ENCODE measurements around the gene OLFML2A.

The OLFML2A gene

DNA sequence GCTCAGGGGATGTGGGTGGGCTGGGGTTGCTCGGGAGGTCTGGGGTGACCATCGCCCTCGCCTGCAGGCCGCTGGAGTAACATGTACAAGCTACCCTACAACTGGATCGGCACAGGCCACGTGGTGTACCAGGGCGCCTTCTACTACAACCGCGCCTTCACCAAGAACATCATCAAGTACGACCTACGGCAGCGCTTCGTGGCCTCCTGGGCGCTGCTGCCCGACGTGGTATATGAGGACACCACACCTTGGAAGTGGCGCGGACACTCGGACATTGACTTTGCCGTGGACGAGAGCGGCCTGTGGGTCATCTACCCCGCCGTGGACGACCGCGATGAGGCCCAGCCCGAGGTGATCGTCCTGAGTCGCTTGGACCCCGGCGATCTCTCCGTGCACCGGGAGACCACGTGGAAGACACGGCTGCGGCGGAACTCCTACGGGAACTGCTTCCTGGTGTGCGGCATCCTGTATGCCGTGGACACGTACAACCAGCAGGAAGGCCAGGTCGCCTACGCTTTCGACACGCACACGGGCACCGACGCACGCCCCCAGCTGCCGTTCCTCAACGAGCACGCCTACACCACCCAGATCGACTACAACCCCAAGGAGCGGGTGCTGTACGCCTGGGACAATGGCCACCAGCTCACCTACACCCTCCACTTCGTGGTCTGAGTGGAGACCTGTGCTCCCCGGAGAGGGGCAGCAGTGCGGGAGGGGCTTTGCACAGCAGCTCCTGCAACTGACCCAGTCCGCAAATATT lies 33.0 kb downstream of the OLFML2A start:
- Histone ChIP-seq H3K9ac (no peak overlapping the region), H3K9me3 (ENCODE audit: control insufficient read depth, low read length) (no peaks in the 10 kb centered on the region), H3K4me3 (ENCODE audit: low read depth, low read length) (no peak overlapping the region), H3K36me3 (ENCODE audit: control insufficient read depth, insufficient read depth, low read length) (no peaks in the 10 kb centered on the region), H3K79me2 (no peaks in the 10 kb centered on the region), H3K4me1 (no peaks in the 10 kb centered on the region), H3K4me2 (ENCODE audit: low read length) (no peak overlapping the region), H2AFZ (no peak overlapping the region), H3K27ac (no peak overlapping the region), H3K27me3 (ENCODE audit: control insufficient read depth, insufficient read depth, low read length) (no peaks in the 10 kb centered on the region)
- TF ChIP-seq, protein P1, sequence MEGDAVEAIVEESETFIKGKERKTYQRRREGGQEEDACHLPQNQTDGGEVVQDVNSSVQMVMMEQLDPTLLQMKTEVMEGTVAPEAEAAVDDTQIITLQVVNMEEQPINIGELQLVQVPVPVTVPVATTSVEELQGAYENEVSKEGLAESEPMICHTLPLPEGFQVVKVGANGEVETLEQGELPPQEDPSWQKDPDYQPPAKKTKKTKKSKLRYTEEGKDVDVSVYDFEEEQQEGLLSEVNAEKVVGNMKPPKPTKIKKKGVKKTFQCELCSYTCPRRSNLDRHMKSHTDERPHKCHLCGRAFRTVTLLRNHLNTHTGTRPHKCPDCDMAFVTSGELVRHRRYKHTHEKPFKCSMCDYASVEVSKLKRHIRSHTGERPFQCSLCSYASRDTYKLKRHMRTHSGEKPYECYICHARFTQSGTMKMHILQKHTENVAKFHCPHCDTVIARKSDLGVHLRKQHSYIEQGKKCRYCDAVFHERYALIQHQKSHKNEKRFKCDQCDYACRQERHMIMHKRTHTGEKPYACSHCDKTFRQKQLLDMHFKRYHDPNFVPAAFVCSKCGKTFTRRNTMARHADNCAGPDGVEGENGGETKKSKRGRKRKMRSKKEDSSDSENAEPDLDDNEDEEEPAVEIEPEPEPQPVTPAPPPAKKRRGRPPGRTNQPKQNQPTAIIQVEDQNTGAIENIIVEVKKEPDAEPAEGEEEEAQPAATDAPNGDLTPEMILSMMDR (IDR thresholded peaks at IDR 0.05), result no peak

DNA sequence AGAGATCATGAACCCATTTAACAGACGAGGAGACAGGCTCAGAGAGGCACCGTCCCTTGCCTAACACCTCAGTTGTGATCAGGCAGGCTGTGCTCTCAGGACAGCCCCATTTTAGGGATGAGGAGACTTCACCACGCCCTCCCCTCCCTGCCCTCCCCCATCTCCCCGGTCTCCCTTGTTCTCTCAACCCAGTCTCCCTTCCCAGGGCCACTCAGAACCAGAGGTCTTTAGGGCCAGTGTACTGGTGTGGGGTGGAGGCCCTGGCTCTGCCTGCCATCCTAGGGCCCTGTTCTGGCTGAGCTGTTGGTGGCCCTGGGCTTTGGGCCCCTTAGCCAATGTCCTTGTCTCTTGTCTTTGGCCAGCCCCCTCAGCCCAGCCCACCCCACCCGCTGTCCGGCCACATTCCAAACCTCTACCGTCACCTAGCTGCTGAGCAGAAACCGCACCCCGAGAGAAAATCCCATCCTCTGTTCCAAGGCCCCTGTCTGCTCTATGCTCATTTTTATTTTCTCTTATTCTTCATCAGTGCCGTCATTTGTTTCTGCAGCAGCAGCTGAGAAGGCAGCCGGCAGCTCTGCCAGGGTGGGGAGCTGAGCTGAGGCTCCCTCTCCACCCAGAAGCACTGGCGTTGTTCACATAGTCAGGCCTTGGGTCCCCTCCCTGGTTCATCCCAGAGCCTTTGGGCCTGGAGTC lies 33.9 kb downstream of the OLFML2A start:
- no peaks in the 10 kb centered on the region for H3K36me3 ChIP-seq (ENCODE audit: control insufficient read depth, insufficient read depth, low read length)
- no peaks in the 10 kb centered on the region for H3K79me2 ChIP-seq
- H3K4me3 ChIP-seq (ENCODE audit: low read depth, low read length), result no peak overlapping the region
- H3K27me3 ChIP-seq (ENCODE audit: control insufficient read depth, insufficient read depth, low read length), result no peaks in the 10 kb centered on the region
- no peak overlapping the region for H2AFZ ChIP-seq
- H3K9me3 ChIP-seq (ENCODE audit: control insufficient read depth, low read length), result no peaks in the 10 kb centered on the region
- H3K4me2 ChIP-seq (ENCODE audit: low read length), result no peak overlapping the region
- no peaks in the 10 kb centered on the region for H3K4me1 ChIP-seq
- H3K27ac ChIP-seq, result no peak overlapping the region
- TF ChIP-seq, protein P1 (IDR thresholded peaks at IDR 0.05), result no peak
- no peak overlapping the region for H3K9ac ChIP-seq

DNA sequence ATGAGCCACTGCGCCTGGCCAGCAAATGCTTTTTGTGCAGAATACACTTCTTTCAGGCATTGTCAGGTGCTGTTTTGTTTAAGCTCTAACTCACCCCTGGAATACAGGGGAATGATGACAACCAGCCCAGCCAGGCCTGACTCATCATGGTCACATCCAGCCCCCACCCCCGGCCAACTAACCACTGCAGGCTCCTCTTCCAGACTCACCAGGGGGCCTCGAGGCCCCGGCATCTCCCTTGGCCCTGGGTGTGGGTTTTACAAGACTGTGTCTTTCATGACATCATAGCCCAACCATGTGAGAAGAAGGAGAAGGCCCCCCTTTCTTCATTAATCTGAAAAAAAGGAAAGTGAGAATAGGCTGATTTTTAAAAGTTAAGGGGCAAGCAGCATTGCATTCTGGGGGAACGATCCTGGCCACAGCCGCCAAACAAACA lies 35.5 kb downstream of the OLFML2A start:
- H3K27me3 ChIP-seq (ENCODE audit: control insufficient read depth, insufficient read depth, low read length), result no peaks in the 10 kb centered on the region
- H3K36me3 ChIP-seq (ENCODE audit: control insufficient read depth, insufficient read depth, low read length), result no peaks in the 10 kb centered on the region
- H3K27ac ChIP-seq, result no peak overlapping the region
- no peaks in the 10 kb centered on the region for H3K4me1 ChIP-seq
- TF ChIP-seq, protein P1 (IDR thresholded peaks at IDR 0.05), result no peak
- no peak overlapping the region for H2AFZ ChIP-seq
- H3K4me3 ChIP-seq (ENCODE audit: low read depth, low read length), result no peak overlapping the region
- H3K9me3 ChIP-seq (ENCODE audit: control insufficient read depth, low read length), result no peaks in the 10 kb centered on the region
- H3K4me2 ChIP-seq (ENCODE audit: low read length), result no peak overlapping the region
- H3K79me2 ChIP-seq, result no peaks in the 10 kb centered on the region
- H3K9ac ChIP-seq, result no peak overlapping the region

DNA sequence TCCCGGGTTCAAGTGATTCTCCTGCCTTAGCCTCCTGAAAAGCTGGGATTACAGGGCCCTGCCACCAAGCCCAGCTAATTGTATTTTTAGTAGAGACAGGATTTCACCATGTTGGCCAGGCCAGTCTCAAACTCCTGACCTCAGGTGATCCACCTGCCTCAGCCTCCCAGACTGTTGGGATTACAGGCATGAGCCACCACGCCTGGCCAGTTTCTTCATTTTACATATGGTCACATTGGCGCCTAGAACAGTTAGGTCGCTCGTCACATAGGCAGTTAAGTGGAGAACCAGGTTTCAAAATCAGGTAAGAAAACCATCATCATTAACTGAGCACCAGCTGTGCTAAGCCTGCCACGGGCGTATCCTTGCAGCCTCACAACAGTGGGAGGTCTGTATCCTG lies 36.1 kb downstream of the OLFML2A start:
- Histone ChIP-seq H3K27ac (no peak overlapping the region), H3K4me2 (ENCODE audit: low read length) (no peak overlapping the region), H3K27me3 (ENCODE audit: control insufficient read depth, insufficient read depth, low read length) (no peaks in the 10 kb centered on the region), H3K79me2 (no peaks in the 10 kb centered on the region), H3K9ac (no peak overlapping the region), H3K9me3 (ENCODE audit: control insufficient read depth, low read length) (no peaks in the 10 kb centered on the region), H3K4me1 (no peaks in the 10 kb centered on the region), H3K36me3 (ENCODE audit: control insufficient read depth, insufficient read depth, low read length) (no peaks in the 10 kb centered on the region), H2AFZ (no peak overlapping the region), H3K4me3 (ENCODE audit: low read depth, low read length) (no peak overlapping the region)
- TF ChIP-seq, protein P1 (IDR thresholded peaks at IDR 0.05), result no peak

All from parathyroid adenoma (tissue), 2 donors.